K562 (cell line): ENCODE measurements around the gene HDHD3. TPM values are rescaled to one million over a fixed set of nuclear protein-coding genes. Genes with fewer than 3 reads are reported as not detected.
"Not testable (repeated sequence)": the region's sequence is repeated elsewhere in the genome, so short reads cannot be mapped to it uniquely, and the experiment has no call there.

Experiments used
- ATAC-seq: fragments of 200-7000 bp; cut with Tn5 transposase; 3 replicates; pipeline ENCODE4 v1.9.1; 2020; ENCODE audit warnings: moderate library complexity
- BruUV-seq: library from RNA; stranded (reverse); fragments of 400-500 nt; replicated peaks from 2 replicates; lab custom pipeline; 2021; lab: Mats Ljungman, UMichigan
- CTCF ChIA-PET: fragments of 300-600 bp; formaldehyde crosslinking; extraction: SDS; loops from one replicate; lab custom pipeline; 2021; ENCODE audit warnings: low intra/inter-chr PET ratio; lab: Yijun Ruan, JAX
- POLR2A ChIA-PET: fragments of 300-600, 350-650 bp; sonication (Branson Sonifier 250); formaldehyde crosslinking; extraction: SDS; loops from one replicate; lab custom pipeline; 2021; ENCODE audit warnings: antibody characterized with exemption, inconsistent platforms; lab: Yijun Ruan, JAX
- DNase-seq, 4 experiments: peaks; one replicate each; pipeline versions ENCODE4 v3.0.0 to v3.0.0-alpha.2; 2011 to 2018; ENCODE audit warnings: low spot score in 3 of 4, mixed read lengths in 3 of 4; ENCODE audit errors: extremely low read depth in 1 of 4
- FAIRE-seq: peaks from 2 replicates; lab custom pipeline; 2011; peaks lifted over from hg19 to GRCh38; lab: Jason Lieb, UNC
- H2AFZ ChIP-seq: 2 replicates; pipeline ENCODE4 v1.6.0; 2011; ENCODE audit warnings: low read depth, low read length, control low read depth, inconsistent platforms
- H3K27ac ChIP-seq: fragments of 200-600 bp; 3 replicates; pipeline ENCODE4 v1.8.0; 2011; ENCODE audit warnings: low read depth, mild to moderate bottlenecking, control low read depth, inconsistent platforms, low read length, moderate library complexity, mixed read lengths; ENCODE audit errors: extremely low read depth
- H3K27me3 ChIP-seq, 2 experiments: fragments of 300-600 bp in 1 of 2; 2 replicates in 1 of 2; 3 replicates in 1 of 2; pipeline versions ENCODE4 v1.6.0 to v1.8.0; 2011; ENCODE audit warnings: inconsistent platforms in 2 of 2, low read length in 2 of 2, mild to moderate bottlenecking in 1 of 2, mixed read lengths in 1 of 2, moderate library complexity in 1 of 2; ENCODE audit not compliant: control insufficient read depth in 2 of 2, insufficient read depth in 2 of 2
- H3K36me3 ChIP-seq: fragments of 300-600 bp; 3 replicates; pipeline ENCODE4 v1.8.0; 2011; ENCODE audit warnings: mild to moderate bottlenecking, low read length, inconsistent platforms; ENCODE audit not compliant: control insufficient read depth, insufficient read depth
- H3K4me1 ChIP-seq, 2 experiments: fragments of 200-600 bp in 1 of 2; replicated peaks in 1 of 2; 2 replicates in 1 of 2; 3 replicates in 1 of 2; pipeline versions ENCODE4 v1.5.1 to v1.8.0; 2011; ENCODE audit warnings: inconsistent platforms in 2 of 2, low read length in 2 of 2, mild to moderate bottlenecking in 1 of 2, mixed read lengths in 1 of 2, moderate library complexity in 1 of 2; ENCODE audit not compliant: control insufficient read depth in 2 of 2, insufficient read depth in 2 of 2
- H3K4me2 ChIP-seq: 2 replicates; pipeline ENCODE4 v1.6.1; 2011; ENCODE audit warnings: low read length, control low read depth, inconsistent platforms, mixed read lengths; ENCODE audit not compliant: insufficient read depth
- H3K4me3 ChIP-seq: fragments of 200-600 bp; sonication (generic), shearing (Covaris generic); 2 replicates; pipeline ENCODE4 v1.5.1; 2016; ENCODE audit warnings: control low read depth, inconsistent platforms
- H3K79me2 ChIP-seq: fragments of 200-600 bp; 3 replicates; pipeline ENCODE4 v1.8.0; 2011; ENCODE audit warnings: low read length, inconsistent platforms; ENCODE audit not compliant: control insufficient read depth, insufficient read depth
- H3K9ac ChIP-seq, 2 experiments: 2 replicates each; pipeline versions ENCODE4 v1.6.0 to v1.6.1; 2011; ENCODE audit warnings: low read depth in 2 of 2, low read length in 2 of 2, control low read depth in 1 of 2, inconsistent platforms in 1 of 2, mild to moderate bottlenecking in 1 of 2, mixed read lengths in 1 of 2; ENCODE audit not compliant: insufficient read depth in 1 of 2
- H3K9me1 ChIP-seq: one replicate; pipeline ENCODE4 v1.6.0; 2011; ENCODE audit warnings: inconsistent platforms, mild to moderate bottlenecking, low read length, moderate library complexity; ENCODE audit not compliant: control insufficient read depth, insufficient read depth
- H3K9me3 ChIP-seq: replicated peaks from 2 replicates; pipeline ENCODE4 v1.5.1; 2011; ENCODE audit warnings: low read depth, low read length, inconsistent platforms; ENCODE audit not compliant: control insufficient read depth, insufficient read depth
- H4K20me1 ChIP-seq: replicated peaks from 2 replicates; pipeline ENCODE4 v1.6.1; 2011; ENCODE audit warnings: low read length, inconsistent platforms, mixed read lengths; ENCODE audit not compliant: control insufficient read depth, insufficient read depth
- ARID1B ChIP-seq: fragments of 450-650 bp; IDR thresholded peaks from 2 replicates; pipeline ENCODE4 v1.6.1; 2016; ENCODE audit warnings: antibody characterized with exemption, mild to moderate bottlenecking, inconsistent platforms
- HDAC8 ChIP-seq: fragments of 450-650 bp; IDR thresholded peaks from 2 replicates; pipeline ENCODE4 v1.6.1; 2016; ENCODE audit warnings: mild to moderate bottlenecking, missing genetic modification characterization, moderate library complexity, missing compliant biosample characterization
- JUND ChIP-seq, 2 experiments: IDR thresholded peaks; 2 replicates in 1 of 2; 3 replicates in 1 of 2; pipeline ENCODE4 v1.6.1; 2011; ENCODE audit warnings: borderline replicate concordance in 2 of 2, low read depth in 2 of 2, low read length in 2 of 2, improper control_type of control experiment in 1 of 2, missing biosample characterization in 1 of 2, missing genetic modification characterization in 1 of 2, missing genetic modification reagents in 1 of 2
- KLF16 ChIP-seq: IDR thresholded peaks from 2 replicates; pipeline ENCODE4 v1.6.1; 2016; ENCODE audit warnings: antibody characterized with exemption
- NR2C2 ChIP-seq, 2 experiments: fragments of 200-800 bp in 1 of 2; sonication (Bioruptor generic) in 1 of 2; sonication (generic) in 1 of 2; formaldehyde crosslinking in 1 of 2; IDR thresholded peaks; 2 replicates each; pipeline versions ENCODE4 v1.6.1 to v1.8.0; 2016 to 2022; ENCODE audit warnings: mild to moderate bottlenecking in 1 of 2, missing compliant biosample characterization in 1 of 2, missing genetic modification characterization in 1 of 2, missing genetic modification reagents in 1 of 2
- PYGO2 ChIP-seq: fragments of 450-650 bp; IDR thresholded peaks from 2 replicates; pipeline ENCODE4 v1.6.1; 2016; ENCODE audit warnings: mild to moderate bottlenecking, missing genetic modification characterization, moderate library complexity, missing compliant biosample characterization
- SMAD4 ChIP-seq: fragments of 250-450 bp; sonication (Bioruptor Pico); conservative IDR thresholded peaks from 2 replicates; pipeline ENCODE4 v1.8.0; 2021; ENCODE audit warnings: inconsistent platforms, mild to moderate bottlenecking, moderate library complexity
- SPI1 ChIP-seq: IDR thresholded peaks from 2 replicates; pipeline ENCODE4 v1.6.1; 2011; ENCODE audit warnings: low read depth, low read length, control low read depth, borderline replicate concordance
- TCF3 ChIP-seq: sonication (generic); formaldehyde crosslinking; IDR thresholded peaks from 2 replicates; pipeline ENCODE4 v1.4.0; 2020; ENCODE audit warnings: mild to moderate bottlenecking, missing genetic modification reagents
- ZFX ChIP-seq: sonication (generic); formaldehyde crosslinking; IDR thresholded peaks from 2 replicates; pipeline ENCODE4 v1.8.0; 2022; ENCODE audit warnings: mild to moderate bottlenecking, missing genetic modification reagents, moderate library complexity
- ZNF175 ChIP-seq: fragments of 200-800 bp; sonication (Bioruptor generic); IDR thresholded peaks from 2 replicates; pipeline ENCODE4 v1.6.1; 2016; ENCODE audit warnings: low read depth, mild to moderate bottlenecking, missing genetic modification characterization, missing compliant biosample characterization
- ZNF197 ChIP-seq: fragments of 200-800 bp; sonication (Bioruptor generic); IDR thresholded peaks from 2 replicates; pipeline ENCODE4 v1.6.1; 2016; ENCODE audit warnings: low read depth, missing genetic modification characterization, missing compliant biosample characterization
- ZNF395 ChIP-seq: fragments of 200-800 bp; sonication (Bioruptor generic); IDR thresholded peaks from 2 replicates; pipeline ENCODE4 v1.6.1; 2017; ENCODE audit warnings: missing genetic modification characterization, missing compliant biosample characterization
- WGBS: fragments of 100-300 bp; shearing (Covaris generic); methylation state at CpG from one replicate; pipeline ENCODE4 v1.1.6; 2016; ENCODE audit warnings: low coverage, mixed read lengths; ENCODE audit not compliant: insufficient coverage; ENCODE audit errors: missing lambda C conversion rate; 5-methylcytosine and 5-hydroxymethylcytosine counted together
- in situ Hi-C: fragments of 300-500 bp; cut with MboI; formaldehyde crosslinking; loops from 4 replicates; pipeline ENCODE4 v1.15.0; 2018; ENCODE audit warnings: inconsistent platforms, mixed read lengths
- intact Hi-C: fragments of 100-400 bp; cut with micrococcal nuclease; formaldehyde crosslinking; loops from 2 replicates; pipeline ENCODE4 v1.14.2; 2022
- polyA plus RNA-seq, 8 experiments: library from polyadenylated mRNA; depleted of rRNA in 4 of 8; stranded (reverse) in 5 of 8; unstranded in 3 of 8; fragments of >200 nt; fragmentation: Nextera tagmentation in 2 of 8; fragmentation: Illumina TruSeq in 1 of 8; extraction: Ambion mirVana in 2 of 8; extraction: Trizol in 1 of 8; gene quantifications; 2 replicates each; pipeline versions ENCODE4 v1.2.1 to v1.2.3, GENCODE V29; 2011 to 2014; ENCODE audit warnings: inconsistent platforms in 1 of 8, missing spikeins in 1 of 8
- total RNA-seq, 7 experiments: library from RNA; depleted of rRNA in 6 of 7; stranded (reverse); fragments of >200 nt in 6 of 7; fragmentation: Illumina TruSeq in 2 of 7; extraction: Trizol in 2 of 7; gene quantifications; 2 replicates each; pipeline versions ENCODE4 v1.2.1 to v1.2.3, GENCODE V29; 2011 to 2021; ENCODE audit warnings: low replicate concordance in 1 of 7
- TF ChIP-seq, protein P1 (sequence below), 2 experiments: fragments of 200-800 bp in 1 of 2; sonication (Bioruptor generic) in 1 of 2; sonication (generic) in 1 of 2; formaldehyde crosslinking in 1 of 2; IDR thresholded peaks in 1 of 2; conservative IDR thresholded peaks in 1 of 2; 2 replicates each; pipeline versions ENCODE4 v1.5.0 to v1.6.1; 2016 to 2020; ENCODE audit warnings: missing compliant biosample characterization in 1 of 2, missing genetic modification characterization in 1 of 2, missing genetic modification reagents in 1 of 2

Gene HDHD3
- total and polyA plus RNA-seq, 9 of the 15 experiments (the other 6 are each of a cell fraction or from before 2014, with no cell fraction given), result 1.1 to 19.1 (median 10.9) TPM

- TF ChIP-seq ZNF395 (CRISPR knock-in tag) (peak; percentile 63; the same call in 1 of the 2 replicates), ZNF197 (CRISPR knock-in tag) (0 out of 2 replicates have a peak, but pooled peaks have one; percentile 45), PYGO2 (tag) (peak; percentile 75; the same call in 1 of the 2 replicates), HDAC8 (tag) (peak; percentile 92), SMAD4 (peak; percentile 72; the same call in 1 of the 2 replicates)
Measured at GRCh38 chr9:113379829-113380210, 3.0 kb upstream of the HDHD3 start (continued).

DNA sequence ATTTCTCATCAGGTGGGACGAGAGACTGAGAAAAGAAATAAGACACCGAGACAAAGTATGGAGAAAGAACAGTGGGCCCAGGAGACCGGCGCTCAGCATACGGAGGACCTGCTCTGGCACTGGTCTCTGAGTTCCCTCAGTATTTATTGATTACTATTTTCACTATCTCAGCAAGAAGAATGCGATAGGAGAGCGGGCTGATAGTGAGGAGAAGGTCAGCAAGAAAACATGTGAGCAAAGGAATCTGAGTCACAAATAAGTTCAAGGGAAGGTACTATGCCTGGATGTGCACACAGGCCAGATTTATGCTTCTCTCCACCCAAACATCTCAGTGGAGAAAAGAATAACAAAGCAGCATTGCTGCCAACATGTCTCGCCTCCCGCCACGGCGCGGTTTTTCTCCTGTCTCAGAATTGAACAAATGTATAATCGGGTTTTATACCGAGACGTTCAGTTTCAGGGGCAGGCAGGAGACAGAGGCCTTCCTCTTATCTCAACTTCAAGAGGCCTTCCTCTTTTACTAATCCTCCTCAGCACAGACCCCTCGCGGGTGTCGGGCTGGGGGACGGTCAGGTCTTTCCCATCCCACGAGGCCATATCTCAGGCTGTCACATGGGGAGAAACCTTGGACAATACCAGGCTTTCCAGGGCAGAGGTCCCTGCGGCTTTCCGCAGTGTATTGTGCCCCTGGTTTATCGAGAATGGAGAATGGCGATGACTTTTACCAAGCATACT is 2.5 kb upstream of the HDHD3 start:
- in situ Hi-C loops; H3K9me3 ChIP-seq; H3K4me3 ChIP-seq; H3K36me3 ChIP-seq; intact Hi-C loops; BruUV-seq; H3K9me1 ChIP-seq; ATAC-seq; H3K79me2 ChIP-seq; CTCF ChIA-PET; H4K20me1 ChIP-seq; H3K9ac ChIP-seq; H3K27me3 ChIP-seq; POLR2A ChIA-PET; TF ChIP-seq NR2C2 (CRISPR knock-in tag; IDR thresholded peaks at IDR 0.05); JUND (IDR thresholded peaks at IDR 0.05; ENCODE audit: borderline replicate concordance, low read depth, low read length): not testable (repeated sequence)
- peaks cover 19 to 25% of the 10 kb centered on the region in 2 experiments; a peak in 4 of 5 replicates for H3K4me1 ChIP-seq
- peak overlapping the region; percentile 24 for H3K4me2 ChIP-seq
- peak; percentile 78 for FAIRE-seq
- WGBS, result 14% methylated on average over 21 of the region's 24 CpGs
- H3K27ac ChIP-seq, result peak overlapping the region; percentile 13; the same call in 1 of the 3 replicates
- H2AFZ ChIP-seq, result peak overlapping the region; percentile 74
- DNase-seq, result peak in 1 of 4 experiments; percentile 60
- TF ChIP-seq NR2C2 (tag; IDR thresholded peaks at IDR 0.05) (peak; percentile 50; the same call in 1 of the 2 replicates), JUND (tag; IDR thresholded peaks at IDR 0.05; ENCODE audit: borderline replicate concordance, low read depth, low read length) (peak; percentile 43; the same call in 1 of the 3 replicates), ZFX (peak; percentile 44; the same call in 1 of the 2 replicates), ARID1B (peak; percentile 26; the same call in 1 of the 2 replicates), ZNF197 (CRISPR knock-in tag) (0 out of 2 replicates have a peak, but pooled peaks have one; percentile 25), ZNF175 (0 out of 2 replicates have a peak, but pooled peaks have one; percentile 47), SPI1 (peak; percentile 88), TCF3 (peak; percentile 49; the same call in 1 of the 2 replicates), KLF16 (peak; percentile 49; the same call in 1 of the 2 replicates)
- TF ChIP-seq, protein P1, sequence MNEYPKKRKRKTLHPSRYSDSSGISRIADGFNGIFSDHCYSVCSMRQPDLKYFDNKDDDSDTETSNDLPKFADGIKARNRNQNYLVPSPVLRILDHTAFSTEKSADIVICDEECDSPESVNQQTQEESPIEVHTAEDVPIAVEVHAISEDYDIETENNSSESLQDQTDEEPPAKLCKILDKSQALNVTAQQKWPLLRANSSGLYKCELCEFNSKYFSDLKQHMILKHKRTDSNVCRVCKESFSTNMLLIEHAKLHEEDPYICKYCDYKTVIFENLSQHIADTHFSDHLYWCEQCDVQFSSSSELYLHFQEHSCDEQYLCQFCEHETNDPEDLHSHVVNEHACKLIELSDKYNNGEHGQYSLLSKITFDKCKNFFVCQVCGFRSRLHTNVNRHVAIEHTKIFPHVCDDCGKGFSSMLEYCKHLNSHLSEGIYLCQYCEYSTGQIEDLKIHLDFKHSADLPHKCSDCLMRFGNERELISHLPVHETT (CRISPR knock-in tag; conservative IDR thresholded peaks at IDR 0.05 in 1 of 2, IDR thresholded peaks at IDR 0.05 in 1 of 2), result peak in 1 of 2 experiments; percentile 64; a peak in 1 of 4 replicates
